HG03432 (cell line): ENCODE data around the gene CDYL.

Experiments
- ATAC-seq: cut with Tn5 transposase; IDR thresholded peaks from one replicate; pipeline ENCODE4 v1.9.1; 2021; ENCODE audit warnings: mild to moderate bottlenecking, moderate library complexity; ENCODE audit not compliant: unreplicated experiment

Gene CDYL

DNA sequence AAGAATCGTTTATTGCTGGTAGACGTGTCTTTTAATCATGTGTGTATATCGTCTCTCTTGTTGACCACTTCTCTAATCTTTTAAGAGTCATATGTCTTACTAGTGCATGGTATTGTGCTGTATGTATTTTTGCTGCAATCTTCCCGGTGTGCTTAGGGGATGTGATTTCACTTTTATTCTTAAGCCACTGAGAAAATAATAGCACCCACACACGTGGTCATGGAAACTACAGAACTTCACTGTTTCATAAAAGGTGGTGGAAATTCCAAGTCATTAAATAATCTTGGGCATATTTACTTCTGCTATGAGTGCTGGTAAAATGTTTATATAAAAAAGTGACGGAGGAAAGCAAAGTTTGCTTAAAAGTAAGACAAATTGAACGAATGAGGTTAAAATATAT lies 3.0 kb upstream of the CDYL start:
- ATAC-seq, result no peak

GRCh38 chr6:4774296-4774695 lies 1.9 kb upstream of the CDYL start:
- no peak for ATAC-seq

DNA sequence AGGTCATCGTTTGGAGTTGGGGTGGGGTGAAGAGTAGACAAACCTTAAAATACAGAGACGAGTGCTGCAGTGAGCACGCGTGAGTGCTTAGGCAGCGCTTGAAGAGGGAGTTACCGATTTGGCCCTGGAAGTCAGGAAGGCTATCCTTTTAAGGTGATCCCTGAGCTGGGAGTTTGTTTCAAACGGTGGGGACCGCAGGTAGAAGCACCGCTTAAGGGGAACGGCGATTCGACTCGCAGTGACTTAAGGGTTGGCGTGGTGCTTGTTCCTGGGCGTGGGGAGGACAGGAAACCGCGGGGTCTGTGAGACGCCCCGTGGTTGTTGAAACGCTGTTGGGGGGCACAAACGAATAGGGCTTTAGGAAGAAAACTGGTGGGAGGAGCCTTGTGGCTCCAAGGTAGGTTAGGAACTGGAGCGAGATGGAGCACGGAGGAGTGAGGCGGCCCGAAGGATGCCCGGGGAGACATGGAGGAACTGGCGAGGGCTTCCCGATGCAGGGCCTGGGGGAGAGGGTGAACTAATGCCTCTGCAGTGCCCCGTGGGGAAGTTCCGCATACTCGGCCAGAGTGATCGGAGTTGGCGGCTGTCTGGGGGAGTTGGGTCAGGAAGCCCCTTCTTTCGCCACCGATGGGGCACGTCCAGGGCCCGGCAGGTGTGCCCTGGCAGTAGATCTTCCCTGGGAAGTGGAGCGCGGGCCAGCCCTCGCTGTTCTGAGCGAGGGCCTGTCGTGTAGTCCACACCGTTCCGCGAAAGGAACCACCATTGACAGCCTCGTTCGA lies 1.3 kb upstream of the CDYL start:
- no peak for ATAC-seq

DNA sequence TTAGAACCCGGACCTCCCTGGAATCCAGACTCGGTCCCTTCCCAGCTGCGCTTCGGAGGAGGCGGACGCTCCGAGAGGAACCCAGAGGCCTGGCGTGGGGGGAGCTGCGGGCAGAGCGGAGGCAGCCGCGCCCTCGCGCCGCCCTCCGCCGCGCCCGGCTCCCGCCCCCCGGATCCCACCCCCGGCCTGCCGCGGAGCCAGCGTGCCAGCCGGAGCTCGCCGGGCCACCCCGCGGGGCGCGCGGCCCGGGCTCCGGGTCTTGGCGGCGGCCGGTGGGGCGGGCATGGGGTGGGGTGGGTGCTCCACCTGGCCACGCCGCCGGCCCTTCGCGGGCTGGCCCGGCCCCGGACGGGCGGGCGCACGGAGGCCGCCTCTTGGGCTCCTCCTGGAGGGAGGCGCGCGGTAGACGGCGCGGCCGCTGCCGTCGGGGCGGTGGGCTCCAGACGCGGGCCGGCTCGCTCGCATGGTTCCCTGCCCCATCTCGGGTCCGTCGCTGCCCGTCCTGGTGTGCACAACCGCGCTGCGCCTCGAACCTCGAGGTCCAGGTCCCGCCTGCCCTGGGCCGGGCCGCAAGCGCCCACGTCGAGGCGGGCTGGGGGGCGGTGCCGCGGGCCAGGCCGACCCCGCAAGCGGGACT lies 592 bp upstream of the CDYL start:
- ATAC-seq, result peak; percentile 57

- peak; percentile 1 for ATAC-seq
Observed at GRCh38 chr6:4776493-4777393, 539 bp downstream of the CDYL start.

DNA sequence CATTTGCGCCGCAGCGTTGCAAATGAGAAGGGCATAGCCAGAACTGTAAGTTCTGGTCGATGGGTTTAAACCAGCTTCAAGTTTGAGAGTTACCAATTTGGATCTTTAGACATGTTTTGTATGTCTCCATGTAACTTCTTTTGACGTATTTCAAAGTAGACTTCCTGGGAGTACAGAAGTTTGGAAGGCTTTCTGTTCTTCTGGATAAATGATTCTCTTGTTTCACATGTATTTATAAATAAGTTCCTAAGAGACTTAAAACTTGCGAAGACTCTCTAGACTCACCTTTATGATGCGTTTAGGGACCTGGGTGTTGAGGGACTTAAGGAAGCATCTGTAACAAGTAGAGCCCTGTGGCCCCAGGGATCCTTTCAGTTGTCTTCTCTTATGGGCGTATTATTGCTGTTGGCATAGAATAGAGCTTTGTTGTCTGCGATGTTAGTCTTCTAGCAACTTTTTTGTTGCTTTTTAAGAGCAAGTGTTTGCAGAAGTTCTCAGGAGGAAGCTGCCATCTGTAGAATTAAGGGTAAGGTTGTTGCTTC lies 1.3 kb downstream of the CDYL start:
- no peak for ATAC-seq

DNA sequence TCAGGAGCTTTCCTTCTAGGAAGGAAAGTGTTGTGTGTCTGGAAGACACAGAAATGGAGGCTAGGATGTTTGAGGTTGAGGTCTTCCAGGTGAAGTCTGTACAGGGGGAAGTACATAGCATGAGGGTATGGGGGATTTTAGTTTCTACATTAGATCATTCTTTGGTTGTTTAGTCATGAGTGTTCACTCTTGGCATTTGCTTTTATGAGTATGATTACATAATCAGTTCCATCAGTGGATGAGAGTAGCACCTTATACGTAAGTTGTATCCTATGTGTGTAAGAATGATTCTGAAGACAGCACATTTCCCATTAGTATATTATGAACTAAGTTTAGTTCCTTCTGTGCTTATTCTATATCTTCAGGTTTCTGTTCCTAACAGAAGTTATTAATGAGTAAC lies 1.9 kb downstream of the CDYL start:
- ATAC-seq, result no peak

- ATAC-seq, result no peak
Observed at GRCh38 chr6:4780360-4780812, 4.2 kb downstream of the CDYL start.

DNA sequence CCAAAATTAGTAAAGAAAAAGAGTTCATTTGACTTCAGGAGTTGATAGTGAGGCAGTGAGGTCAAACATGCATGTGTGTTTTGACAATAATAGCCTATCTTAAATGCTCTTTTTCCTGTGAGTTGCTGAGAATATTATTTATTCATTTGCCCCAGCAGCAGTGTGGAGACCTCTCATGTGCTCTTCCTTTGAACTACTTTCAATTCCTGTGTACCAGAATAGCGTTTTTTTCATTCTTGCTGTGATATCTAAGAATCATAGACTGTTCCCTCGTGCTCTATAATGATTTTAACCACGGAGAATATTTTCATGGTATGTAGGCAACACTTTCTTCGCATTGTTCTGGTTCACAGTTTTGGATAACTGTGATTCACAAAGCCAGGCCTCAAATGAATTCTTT lies 5.2 kb downstream of the CDYL start:
- peak; percentile 43 for ATAC-seq

- ATAC-seq, result no peak
Observed at GRCh38 chr6:4781967-4782575, 5.9 kb downstream of the CDYL start.

DNA sequence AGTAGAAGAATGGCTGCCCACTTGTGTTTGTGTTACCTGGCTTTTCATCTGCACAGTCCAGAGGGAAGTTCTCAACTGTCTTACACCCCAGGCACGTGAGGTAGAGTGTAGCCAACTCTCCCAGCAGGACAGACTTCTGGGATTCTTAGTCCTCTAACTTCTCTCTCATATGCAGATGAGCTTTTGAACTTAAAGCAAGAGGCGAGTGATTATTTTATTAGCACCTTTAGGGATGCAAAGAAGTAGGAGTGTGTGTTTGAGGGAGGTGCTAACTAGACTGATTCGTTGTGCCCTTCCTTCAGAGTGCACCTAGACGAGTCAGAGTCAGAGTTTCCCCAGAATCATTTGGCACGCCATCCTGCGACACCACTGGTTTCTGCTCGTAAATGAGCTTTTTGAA lies 10.8 kb downstream of the CDYL start:
- ATAC-seq, result no peak

- ATAC-seq, result no peak
Observed at GRCh38 chr6:4788482-4788881, 12.3 kb downstream of the CDYL start.

DNA sequence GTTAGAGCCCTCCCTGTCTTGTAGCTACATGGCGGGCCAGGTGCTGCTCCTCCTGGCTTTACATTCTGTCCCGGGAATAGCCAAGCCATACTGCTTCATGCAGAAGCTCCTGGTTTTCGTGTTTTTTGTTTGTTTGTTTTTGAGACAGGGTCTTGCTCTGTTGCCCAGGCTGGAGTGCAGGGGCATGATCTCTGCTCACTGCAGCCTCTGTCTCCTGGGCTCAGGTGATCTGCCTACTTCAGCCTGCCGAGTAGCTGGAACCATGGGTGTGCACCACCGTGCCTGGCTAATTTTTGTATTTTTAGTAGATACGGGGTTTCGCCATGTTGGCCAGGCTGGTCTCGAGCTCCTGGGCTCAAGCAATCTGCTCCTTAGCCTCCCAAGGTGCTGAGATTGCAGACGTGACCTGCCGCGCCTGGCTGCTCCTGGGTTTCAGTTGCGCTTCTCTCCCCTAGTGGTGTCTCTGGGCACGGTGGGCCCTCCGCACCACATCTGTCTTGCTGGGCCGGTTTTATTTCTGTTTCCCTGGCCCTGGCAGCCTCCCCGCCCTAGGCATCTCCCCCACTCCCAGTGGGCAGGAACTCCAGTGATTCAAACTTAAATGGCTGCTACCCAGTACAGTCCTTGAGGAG lies 12.9 kb downstream of the CDYL start:
- peak; percentile 96 for ATAC-seq

- no peak for ATAC-seq
Observed at GRCh38 chr6:4790158-4790899, 14.1 kb downstream of the CDYL start.

DNA sequence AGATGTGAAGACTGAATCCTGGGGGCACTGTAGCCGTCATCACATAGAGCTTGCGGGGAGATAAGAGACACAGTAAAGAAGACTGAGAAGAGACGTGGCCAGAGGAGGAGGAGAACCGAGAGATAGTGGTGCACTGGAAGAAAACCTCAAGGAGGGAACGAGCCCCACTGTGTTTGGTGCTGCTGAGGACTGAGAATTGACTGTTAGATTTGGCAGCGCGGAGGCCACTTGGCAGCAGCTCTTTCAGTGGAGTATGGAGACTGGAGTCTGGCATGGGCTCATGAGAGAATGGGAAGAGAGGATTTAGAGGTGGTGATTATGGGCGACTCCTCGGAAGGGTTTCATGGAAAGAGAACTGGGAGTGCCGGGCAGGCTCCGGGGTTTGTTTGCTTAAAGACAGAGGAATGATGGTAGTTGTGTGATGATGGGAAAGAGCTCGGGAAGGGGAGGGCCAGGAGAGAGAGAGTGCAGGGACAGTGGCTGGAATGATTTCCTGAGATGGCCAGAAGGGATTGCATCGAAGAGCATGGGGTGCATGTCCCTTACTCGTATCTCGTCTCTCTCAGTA lies 18.0 kb downstream of the CDYL start:
- no peak for ATAC-seq

DNA sequence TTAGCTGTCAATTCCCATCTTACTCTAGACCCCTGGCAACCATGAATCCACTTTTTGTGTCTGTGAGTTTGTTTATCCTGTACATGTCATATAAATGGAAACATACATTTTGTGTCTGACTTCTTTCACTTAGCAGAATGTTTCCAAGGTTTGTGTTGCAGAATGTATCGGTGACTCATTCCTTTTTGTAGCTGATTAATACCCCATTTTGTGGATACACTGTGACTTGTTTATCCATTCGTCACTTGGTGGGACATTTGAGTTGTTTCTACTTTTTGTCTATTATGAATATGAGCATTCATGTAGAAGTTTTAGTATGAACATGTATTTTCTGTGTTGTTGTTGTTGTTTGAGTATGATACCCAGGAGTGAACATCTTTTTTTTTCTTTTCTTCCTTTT lies 21.4 kb downstream of the CDYL start:
- ATAC-seq, result no peak

DNA sequence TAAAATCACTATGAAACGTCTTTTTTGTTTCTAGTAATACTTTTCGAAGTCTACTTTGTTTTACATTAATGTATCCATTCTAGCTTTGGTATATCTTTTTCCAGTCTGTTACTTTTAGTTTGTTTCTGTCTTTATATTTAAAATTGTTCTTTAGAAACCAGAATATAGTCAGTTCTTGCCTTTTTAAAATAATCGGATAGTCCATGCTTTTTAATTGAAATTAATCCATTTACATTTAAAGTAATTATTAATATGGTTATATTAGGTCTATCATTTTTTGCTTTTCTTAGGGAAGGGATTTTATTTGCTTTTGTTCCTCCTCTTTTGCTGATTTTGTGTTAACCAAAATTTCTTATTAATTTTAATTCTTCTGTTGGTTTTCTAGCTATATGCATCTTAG lies 23.7 kb downstream of the CDYL start:
- no peak for ATAC-seq

DNA sequence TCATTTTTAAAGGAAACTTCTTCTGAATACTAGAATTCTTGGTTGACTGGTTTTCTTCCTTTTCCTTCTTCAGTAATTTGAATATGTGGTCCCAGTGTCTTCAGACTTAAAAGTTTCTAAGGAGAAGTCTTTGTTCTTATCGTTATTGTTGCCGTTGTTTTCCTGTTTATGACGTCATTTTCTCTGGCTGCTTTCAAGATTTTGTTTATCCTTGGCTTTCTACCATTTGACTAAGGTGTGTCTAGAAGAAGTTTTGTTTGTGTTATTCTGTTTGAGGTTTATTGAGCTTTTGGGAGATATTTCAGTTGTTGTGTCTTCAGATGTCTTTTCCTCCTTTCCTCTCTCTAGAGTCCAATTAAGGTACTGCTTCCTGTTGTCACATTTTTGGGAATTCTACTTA lies 24.5 kb downstream of the CDYL start:
- no peak for ATAC-seq

GRCh38 chr6:4801491-4802110 lies 25.4 kb downstream of the CDYL start:
- ATAC-seq, result peak; percentile 65
